ENCODE measurements around the gene GCDH. TPM values are rescaled to one million over a fixed set of nuclear protein-coding genes. Genes with fewer than 3 reads are reported as not detected.

Gene GCDH
- total and polyA plus RNA-seq, 8 donors, result 17.5 to 30.8 (median 24.0) TPM; not detected in 1

DNA sequence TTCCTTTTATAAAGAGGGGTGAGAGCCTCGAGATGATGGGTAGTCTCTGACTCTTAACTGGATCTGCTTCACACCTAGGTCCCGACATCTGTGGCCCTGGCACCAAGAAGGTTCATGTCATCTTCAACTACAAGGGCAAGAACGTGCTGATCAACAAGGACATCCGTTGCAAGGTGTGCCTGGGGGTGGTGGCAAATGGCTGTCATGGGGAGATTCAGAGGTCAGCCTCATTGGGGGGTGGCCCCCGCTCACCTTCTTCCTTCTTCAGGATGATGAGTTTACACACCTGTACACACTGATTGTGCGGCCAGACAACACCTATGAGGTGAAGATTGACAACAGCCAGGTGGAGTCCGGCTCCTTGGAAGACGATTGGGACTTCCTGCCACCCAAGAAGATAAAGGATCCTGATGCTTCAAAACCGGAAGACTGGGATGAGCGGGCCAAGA, 49.0 kb downstream of the GCDH start:
- Histone ChIP-seq H3K27ac (peak overlapping the region in 4 of 5 donors; percentile 93 to 96 (median 95)), H3K27me3 (no peaks in the 10 kb centered on the region), H3K9me3 (no peaks in the 10 kb centered on the region), H3K4me3 (peak overlapping the region; percentile 89 to 100 (median 98)), H3K36me3 (peaks cover 53 to 57% (median 55%) of the 10 kb centered on the region in 4 donors), H3K4me1 (peaks cover 30 to 76% (median 68%) of the 10 kb centered on the region in 4 donors)
- intact Hi-C loops (cut with DNase I; ENCODE audit: low total_unique reads), result loop anchor here (10.0 kb wide), 1 partner anchor 55 kb away; the partner anchor contains the start of genes DNASE2 and KLF1
- WGBS, 5 donors, result 20 to 38% (median 35%) methylated on average over 8 to 10 of the region's 10 CpGs
- TF ChIP-seq POLR2AphosphoS5 (IDR thresholded peaks at IDR 0.05) (no peak), POLR2A (IDR thresholded peaks at IDR 0.05) (no peak), EP300 (IDR thresholded peaks at IDR 0.05) (no peak)
- TF ChIP-seq, protein P1, sequence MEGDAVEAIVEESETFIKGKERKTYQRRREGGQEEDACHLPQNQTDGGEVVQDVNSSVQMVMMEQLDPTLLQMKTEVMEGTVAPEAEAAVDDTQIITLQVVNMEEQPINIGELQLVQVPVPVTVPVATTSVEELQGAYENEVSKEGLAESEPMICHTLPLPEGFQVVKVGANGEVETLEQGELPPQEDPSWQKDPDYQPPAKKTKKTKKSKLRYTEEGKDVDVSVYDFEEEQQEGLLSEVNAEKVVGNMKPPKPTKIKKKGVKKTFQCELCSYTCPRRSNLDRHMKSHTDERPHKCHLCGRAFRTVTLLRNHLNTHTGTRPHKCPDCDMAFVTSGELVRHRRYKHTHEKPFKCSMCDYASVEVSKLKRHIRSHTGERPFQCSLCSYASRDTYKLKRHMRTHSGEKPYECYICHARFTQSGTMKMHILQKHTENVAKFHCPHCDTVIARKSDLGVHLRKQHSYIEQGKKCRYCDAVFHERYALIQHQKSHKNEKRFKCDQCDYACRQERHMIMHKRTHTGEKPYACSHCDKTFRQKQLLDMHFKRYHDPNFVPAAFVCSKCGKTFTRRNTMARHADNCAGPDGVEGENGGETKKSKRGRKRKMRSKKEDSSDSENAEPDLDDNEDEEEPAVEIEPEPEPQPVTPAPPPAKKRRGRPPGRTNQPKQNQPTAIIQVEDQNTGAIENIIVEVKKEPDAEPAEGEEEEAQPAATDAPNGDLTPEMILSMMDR (IDR thresholded peaks at IDR 0.05), result no peak
- no peak for DNase-seq

DNA sequence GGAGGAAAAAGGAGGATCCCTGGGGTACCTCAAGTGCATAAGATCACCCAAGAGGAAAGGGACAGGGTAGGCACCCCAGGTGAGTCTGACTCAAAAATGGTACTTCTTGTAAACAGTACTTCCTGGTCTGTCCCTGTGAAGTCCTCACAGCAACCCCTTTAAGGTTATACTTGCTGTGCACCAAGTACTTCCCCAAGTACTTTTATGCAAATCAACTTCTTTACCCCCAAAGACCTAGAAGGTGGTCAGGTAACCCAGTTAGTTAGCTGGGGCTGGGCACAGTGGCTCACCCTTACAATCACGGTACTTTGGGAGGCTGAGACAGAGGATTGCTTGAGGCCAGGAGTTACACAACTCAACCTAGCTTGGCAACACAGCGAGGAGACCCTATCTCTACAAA, 49.9 kb downstream of the GCDH start:
- intact Hi-C loops (cut with DNase I; ENCODE audit: low total_unique reads), result no loop called here
- Histone ChIP-seq H3K27me3 (no peaks in the 10 kb centered on the region), H3K27ac (peak overlapping the region in 4 of 5 donors; percentile 93 to 96 (median 95)), H3K4me3 (peak overlapping the region; percentile 1 to 98 (median 93)), H3K4me1 (peaks cover 30 to 80% (median 72%) of the 10 kb centered on the region in 4 donors), H3K9me3 (no peaks in the 10 kb centered on the region), H3K36me3 (peaks cover 54 to 57% (median 56%) of the 10 kb centered on the region in 4 donors)
- no peak for DNase-seq
- WGBS, 5 donors, result 36 to 70% (median 58%) methylated on average over 2 of the region's 2 CpGs
- TF ChIP-seq, protein P1 (IDR thresholded peaks at IDR 0.05), result no peak
- TF ChIP-seq POLR2AphosphoS5 (IDR thresholded peaks at IDR 0.05) (no peak), POLR2A (IDR thresholded peaks at IDR 0.05) (no peak), EP300 (IDR thresholded peaks at IDR 0.05) (no peak)

DNA sequence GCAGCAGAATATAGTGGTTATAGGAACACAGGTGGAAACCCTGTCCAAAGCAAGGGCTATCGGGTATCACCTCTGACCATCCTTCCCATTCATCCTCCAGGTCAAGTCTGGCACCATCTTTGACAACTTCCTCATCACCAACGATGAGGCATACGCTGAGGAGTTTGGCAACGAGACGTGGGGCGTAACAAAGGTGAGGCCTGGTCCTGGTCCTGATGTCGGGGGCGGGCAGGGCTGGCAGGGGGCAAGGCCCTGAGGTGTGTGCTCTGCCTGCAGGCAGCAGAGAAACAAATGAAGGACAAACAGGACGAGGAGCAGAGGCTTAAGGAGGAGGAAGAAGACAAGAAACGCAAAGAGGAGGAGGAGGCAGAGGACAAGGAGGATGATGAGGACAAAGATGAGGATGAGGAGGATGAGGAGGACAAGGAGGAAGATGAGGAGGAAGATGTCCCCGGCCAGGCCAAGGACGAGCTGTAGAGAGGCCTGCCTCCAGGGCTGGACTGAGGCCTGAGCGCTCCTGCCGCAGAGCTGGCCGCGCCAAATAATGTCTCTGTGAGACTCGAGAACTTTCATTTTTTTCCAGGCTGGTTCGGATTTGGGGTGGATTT, 52.6 kb downstream of the GCDH start:
- H3K4me3 ChIP-seq, result peak overlapping the region in 1 of 4 donors; percentile 34
- 65 to 79% (median 66%) methylated on average over 18 of the region's 18 CpGs for WGBS, 5 donors
- DNase-seq, result no peak
- H3K9me3 ChIP-seq, result no peaks in the 10 kb centered on the region
- peaks cover 43 to 89% (median 84%) of the 10 kb centered on the region in 4 donors for H3K4me1 ChIP-seq
- peaks cover 66 to 69% (median 67%) of the 10 kb centered on the region in 4 donors for H3K36me3 ChIP-seq
- H3K27ac ChIP-seq, result peak overlapping the region in 3 of 5 donors; percentile 46 to 99 (median 96)
- intact Hi-C loops (cut with DNase I; ENCODE audit: low total_unique reads), result no loop called here
- no peak for TF ChIP-seq POLR2A (IDR thresholded peaks at IDR 0.05)
- TF ChIP-seq, protein P1 (IDR thresholded peaks at IDR 0.05), result no peak
- no peak for TF ChIP-seq EP300 (IDR thresholded peaks at IDR 0.05)
- TF ChIP-seq POLR2AphosphoS5 (IDR thresholded peaks at IDR 0.05), result no peak
- H3K27me3 ChIP-seq, result no peaks in the 10 kb centered on the region

DNA sequence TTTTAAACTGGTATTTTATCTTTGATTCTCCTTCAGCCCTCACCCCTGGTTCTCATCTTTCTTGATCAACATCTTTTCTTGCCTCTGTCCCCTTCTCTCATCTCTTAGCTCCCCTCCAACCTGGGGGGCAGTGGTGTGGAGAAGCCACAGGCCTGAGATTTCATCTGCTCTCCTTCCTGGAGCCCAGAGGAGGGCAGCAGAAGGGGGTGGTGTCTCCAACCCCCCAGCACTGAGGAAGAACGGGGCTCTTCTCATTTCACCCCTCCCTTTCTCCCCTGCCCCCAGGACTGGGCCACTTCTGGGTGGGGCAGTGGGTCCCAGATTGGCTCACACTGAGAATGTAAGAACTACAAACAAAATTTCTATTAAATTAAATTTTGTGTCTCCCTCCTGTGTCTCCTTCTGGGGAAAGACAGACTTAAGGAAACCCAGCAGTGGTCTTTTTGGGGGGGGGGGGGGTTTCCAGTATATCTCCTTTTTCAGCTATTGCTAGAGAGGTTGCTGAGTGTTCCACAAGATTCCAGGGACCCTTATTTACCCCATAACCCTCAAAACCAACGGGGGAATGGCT, 53.2 kb downstream of the GCDH start:
- 56 to 72% (median 65%) methylated on average over 2 of the region's 2 CpGs for WGBS, 5 donors
- H3K9me3 ChIP-seq, result no peaks in the 10 kb centered on the region
- H3K27me3 ChIP-seq, result no peaks in the 10 kb centered on the region
- peak overlapping the region in 1 of 4 donors; percentile 83 for H3K4me3 ChIP-seq
- TF ChIP-seq POLR2A (IDR thresholded peaks at IDR 0.05), result no peak
- TF ChIP-seq, protein P1 (IDR thresholded peaks at IDR 0.05), result no peak
- TF ChIP-seq EP300 (IDR thresholded peaks at IDR 0.05), result no peak
- TF ChIP-seq POLR2AphosphoS5 (IDR thresholded peaks at IDR 0.05), result no peak
- peaks cover 72 to 75% (median 74%) of the 10 kb centered on the region in 4 donors for H3K36me3 ChIP-seq
- H3K4me1 ChIP-seq, result peaks cover 43 to 89% (median 83%) of the 10 kb centered on the region in 4 donors
- no peak for DNase-seq
- H3K27ac ChIP-seq, result peak overlapping the region in 4 of 5 donors; percentile 96 to 99 (median 98)
- intact Hi-C loops (cut with DNase I; ENCODE audit: low total_unique reads), result no loop called here

All from stomach (tissue), 9 donors.